GM12801 (cell line): ENCODE data around the gene ADGRL3.

Experiments used
- TF ChIP-seq, protein P1 (sequence below): IDR thresholded peaks from one replicate; pipeline ENCODE4 v1.5.1; 2011; ENCODE audit warnings: control low read depth; ENCODE audit not compliant: insufficient read length; ENCODE audit errors: extremely low read depth

ADGRL3 gene

DNA sequence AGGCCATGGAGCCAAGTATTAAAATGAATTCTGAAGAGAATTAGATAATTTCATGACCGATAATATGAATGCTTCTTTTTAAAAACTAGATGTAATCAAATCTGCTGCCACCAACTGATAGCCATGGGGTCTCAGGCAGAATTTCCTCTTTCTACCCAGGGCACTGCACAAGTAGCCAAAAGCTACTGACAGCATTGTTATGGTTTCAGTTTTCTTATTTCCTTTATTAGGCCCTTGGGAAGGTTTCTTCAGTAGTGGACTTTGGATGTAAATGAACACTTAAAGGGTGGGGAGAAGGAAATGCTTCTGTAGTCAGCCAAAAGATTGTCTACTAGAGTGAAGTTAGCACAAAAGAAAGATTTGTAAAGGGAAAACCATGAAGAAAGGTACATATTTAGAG lies 686.0 kb downstream of the ADGRL3 start:
- TF ChIP-seq, protein P1, sequence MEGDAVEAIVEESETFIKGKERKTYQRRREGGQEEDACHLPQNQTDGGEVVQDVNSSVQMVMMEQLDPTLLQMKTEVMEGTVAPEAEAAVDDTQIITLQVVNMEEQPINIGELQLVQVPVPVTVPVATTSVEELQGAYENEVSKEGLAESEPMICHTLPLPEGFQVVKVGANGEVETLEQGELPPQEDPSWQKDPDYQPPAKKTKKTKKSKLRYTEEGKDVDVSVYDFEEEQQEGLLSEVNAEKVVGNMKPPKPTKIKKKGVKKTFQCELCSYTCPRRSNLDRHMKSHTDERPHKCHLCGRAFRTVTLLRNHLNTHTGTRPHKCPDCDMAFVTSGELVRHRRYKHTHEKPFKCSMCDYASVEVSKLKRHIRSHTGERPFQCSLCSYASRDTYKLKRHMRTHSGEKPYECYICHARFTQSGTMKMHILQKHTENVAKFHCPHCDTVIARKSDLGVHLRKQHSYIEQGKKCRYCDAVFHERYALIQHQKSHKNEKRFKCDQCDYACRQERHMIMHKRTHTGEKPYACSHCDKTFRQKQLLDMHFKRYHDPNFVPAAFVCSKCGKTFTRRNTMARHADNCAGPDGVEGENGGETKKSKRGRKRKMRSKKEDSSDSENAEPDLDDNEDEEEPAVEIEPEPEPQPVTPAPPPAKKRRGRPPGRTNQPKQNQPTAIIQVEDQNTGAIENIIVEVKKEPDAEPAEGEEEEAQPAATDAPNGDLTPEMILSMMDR: no peak

DNA sequence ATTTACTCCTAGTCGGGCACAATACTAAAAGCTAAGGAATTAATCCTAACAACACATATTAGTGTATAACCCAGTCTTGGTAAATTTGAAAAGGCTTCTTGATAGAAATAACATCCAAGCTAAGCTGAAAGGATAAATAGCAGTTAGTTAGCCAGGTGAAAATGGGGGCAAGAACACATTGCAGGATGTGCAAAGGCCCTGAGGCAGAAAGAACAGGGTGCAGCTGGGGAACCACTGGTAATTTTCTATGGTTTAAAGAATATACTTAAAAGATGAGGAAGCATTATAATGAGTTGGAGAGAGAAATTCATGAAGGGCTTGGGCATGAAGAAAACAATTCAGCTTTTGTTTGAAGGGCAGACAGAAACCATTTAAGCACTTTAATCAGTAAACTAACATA lies 689.0 kb downstream of the ADGRL3 start:
- TF ChIP-seq, protein P1: no peak

DNA sequence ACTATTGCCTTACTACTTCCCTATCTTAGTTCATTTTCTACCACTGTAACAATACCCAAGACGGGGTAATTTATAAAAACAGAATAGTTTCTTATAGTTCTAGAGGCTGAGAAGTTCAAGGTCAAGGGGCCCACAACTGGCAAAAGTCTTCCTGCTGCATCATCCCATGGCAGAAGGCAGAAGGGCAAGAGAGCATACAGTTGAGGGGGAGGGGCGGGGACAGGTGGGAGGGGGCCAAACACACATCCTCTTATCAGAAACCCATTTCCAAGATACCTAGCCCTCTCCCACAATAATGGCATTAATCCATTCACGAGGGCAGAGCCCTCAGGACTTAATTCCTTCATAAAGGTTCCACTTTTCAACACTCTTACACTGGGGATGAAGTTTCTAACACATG lies 690.2 kb downstream of the ADGRL3 start:
- TF ChIP-seq, protein P1: no peak

DNA sequence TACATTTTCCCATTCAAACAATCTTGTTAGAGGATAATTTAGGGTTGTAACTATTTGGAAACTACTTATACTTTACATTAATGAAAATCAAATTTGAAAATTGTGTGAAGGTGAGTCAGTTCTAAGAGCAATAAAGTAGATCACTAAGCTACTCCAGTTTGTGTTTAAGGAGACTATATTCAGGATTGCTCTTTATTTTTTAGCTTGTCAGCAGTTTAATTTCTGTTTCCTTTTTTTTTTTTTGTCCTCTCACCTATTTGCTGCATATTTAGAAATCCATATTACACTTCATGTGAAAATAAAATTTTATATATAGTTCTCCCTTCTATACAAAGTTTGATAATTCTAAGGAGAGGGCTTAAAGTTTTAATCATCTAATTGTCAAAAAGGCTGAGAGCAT lies 691.8 kb downstream of the ADGRL3 start:
- TF ChIP-seq, protein P1: no peak

DNA sequence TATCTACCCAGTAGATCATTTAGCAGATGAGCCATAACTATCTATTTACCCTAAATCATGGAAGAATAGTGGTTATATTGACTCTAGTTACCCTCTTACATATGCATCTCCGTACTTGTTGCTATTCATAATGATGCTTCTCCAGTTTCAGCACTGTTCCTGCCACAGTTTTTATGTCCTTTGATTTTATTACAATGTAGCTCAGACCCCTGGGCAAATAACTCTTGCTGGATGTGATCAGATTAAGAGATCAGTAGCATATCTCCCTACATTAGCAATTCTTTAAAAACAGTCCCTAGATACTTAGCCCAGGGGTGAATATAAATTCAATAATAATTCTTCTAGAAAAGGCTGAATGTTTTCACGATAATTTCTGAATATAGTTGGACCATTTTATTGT lies 696.5 kb downstream of the ADGRL3 start:
- TF ChIP-seq, protein P1: no peak

DNA sequence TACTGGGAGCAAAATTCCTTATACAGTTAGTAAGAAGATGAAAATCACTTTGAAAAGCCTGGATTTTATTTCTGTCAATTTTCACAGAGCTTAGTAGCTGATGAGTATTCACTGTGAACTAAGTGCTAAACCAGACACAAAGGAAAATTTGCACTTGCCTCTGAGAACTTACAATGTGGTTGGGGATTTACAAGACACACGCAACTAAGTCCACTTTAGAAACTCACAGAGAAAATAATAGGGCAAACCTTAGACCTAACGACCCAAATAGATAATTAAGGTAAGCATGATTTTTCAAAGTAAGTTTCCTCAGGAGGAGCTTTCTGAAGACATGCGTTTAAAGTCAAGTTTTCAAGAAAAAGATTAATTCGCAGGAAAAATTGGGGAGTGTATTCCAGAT lies 708.9 kb downstream of the ADGRL3 start:
- TF ChIP-seq, protein P1: no peak

DNA sequence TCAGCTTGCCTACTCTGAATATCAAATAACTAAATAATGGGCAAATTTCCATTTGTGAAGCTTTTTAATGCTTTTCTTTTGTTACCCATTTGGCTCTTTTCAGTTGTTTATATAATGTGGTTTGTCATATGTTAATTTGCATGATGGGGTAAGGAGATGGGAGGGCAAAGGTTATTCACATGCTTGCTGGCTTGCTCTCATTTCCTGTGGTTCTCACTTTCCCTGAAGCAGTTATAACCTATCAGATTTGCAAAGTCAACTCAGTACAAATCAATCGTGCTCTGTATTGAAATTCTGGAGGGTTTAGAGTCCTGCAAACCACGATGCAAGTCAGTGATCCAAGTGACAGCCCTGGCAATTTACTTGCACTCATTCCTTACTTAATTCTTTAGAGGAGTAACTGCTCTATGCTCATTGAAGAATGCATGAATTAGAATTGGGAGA lies 711.2 kb downstream of the ADGRL3 start:
- TF ChIP-seq, protein P1: no peak

DNA sequence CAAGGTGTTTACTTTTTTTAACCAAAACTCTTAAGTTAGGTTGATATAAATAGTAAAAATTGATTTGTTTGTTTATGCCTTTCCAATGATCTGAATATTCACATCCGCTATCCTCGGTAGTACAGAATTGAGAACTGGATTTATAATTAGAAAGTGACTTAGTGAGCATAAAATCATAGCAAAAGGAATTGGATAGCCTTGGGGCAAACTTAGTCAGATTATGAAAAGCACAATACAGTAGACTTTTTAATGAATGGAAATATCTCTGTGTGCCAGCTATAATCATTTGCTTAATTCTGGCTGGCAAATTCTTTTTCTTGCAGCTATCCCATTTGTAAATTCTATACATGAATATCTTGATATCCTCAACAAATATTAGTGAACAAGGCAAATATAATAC lies 713.5 kb downstream of the ADGRL3 start:
- TF ChIP-seq, protein P1: no peak
